Activated T-helper 1 cell treated with anti-CD3 and anti-CD28 coated beads, Interleukin-2, amount 50 U/mL, for 16 hours (primary cell): ENCODE results near the gene SMCO4.

Experiments
- DNase-seq, 2 donors: peaks; one replicate each; pipeline ENCODE4 v3.0.0-alpha.2; 2020; ENCODE audit warnings: low read depth in 1 of 2, low spot score in 1 of 2

The SMCO4 gene

GRCh38 chr11:93529707-93530467 lies 13.3 kb downstream of the SMCO4 start:
- DNase-seq: no peak

DNA sequence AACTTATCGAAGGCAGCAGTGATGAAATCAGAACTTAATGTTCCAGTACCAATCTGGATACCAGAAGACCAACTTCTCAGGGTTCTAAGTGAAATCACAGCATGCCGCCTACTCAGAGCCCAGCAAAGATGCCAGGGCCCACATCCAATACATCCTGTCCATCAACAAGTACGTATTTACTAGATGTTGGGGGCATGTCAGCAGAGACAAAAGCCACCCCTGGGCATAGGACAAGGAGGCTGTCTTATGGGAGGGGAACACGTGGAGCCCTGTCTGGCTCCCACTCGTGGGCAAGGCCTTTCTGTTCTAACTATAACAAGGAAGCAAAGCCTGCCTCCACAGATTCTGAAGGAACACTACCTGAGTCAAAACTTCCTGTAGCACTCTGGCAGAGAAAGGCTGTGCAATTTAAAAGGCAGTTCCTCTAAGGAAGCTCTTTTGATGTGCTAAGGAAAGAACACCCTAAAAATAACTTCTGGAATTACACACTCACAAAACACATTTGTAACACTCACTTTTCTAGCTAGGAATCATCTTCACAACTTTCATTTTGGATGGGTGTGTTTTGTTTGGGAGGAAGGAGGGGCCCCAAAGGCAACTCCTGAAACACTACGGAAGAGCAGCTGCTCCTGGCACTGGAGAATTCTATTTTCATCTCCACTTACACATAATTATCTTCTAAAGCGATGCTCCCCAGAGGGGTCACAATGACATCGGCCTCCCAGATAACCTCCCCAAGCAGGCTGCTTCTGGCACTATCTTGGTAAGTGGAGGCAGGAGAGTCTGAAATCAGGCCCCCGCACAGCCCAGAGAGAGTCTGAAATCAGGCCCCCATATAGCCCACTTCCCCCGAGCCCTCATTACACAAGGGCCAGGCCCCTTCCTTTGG lies 14.2 kb downstream of the SMCO4 start:
- no peak for DNase-seq

GRCh38 chr11:93528252-93528651 lies 14.9 kb downstream of the SMCO4 start:
- DNase-seq: no peak

DNA sequence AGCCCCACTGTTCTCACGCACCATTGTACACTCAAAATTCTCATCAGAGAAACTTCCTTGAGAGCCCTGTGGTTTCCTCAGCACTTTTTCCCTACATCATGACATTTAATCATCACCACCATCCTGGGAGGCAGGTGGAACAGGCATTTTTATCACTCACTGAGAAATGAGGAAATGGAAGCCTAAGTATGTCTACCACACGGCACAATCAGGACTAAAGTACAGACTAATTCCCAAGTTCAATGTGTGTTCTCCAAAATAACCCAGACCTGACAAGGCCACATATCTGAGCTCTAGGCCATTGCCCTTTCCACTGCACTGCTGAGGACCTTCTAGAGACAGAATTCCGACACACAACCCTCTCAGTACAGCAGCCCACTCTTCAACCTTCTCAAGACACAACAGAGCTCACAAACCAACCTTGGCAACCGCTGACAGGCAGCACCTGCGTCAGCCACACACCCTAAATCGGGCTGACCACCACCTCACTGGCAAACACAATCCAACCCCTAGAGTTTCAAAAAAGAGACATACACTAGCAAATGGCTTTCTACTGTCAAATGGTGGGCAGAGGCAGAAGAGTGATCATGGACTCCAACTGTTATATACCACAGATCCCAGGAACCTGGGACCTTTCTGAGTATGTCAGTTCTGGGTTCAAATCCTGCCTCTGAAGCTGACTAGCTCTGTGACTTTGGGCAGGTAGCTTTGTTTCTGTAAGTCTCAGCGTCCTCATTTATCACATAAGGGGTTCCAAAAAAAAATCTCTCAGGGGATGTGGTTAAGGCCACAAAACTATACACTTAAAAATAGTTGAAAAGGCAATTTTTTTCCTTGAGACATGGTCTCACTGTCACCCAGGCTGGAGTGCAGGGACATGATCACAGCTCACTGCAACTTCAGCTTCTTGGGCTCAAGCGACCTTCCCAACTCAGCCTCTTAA lies 16.3 kb downstream of the SMCO4 start:
- no peak for DNase-seq

GRCh38 chr11:93526346-93526633 lies 16.9 kb downstream of the SMCO4 start:
- no peak for DNase-seq

DNA sequence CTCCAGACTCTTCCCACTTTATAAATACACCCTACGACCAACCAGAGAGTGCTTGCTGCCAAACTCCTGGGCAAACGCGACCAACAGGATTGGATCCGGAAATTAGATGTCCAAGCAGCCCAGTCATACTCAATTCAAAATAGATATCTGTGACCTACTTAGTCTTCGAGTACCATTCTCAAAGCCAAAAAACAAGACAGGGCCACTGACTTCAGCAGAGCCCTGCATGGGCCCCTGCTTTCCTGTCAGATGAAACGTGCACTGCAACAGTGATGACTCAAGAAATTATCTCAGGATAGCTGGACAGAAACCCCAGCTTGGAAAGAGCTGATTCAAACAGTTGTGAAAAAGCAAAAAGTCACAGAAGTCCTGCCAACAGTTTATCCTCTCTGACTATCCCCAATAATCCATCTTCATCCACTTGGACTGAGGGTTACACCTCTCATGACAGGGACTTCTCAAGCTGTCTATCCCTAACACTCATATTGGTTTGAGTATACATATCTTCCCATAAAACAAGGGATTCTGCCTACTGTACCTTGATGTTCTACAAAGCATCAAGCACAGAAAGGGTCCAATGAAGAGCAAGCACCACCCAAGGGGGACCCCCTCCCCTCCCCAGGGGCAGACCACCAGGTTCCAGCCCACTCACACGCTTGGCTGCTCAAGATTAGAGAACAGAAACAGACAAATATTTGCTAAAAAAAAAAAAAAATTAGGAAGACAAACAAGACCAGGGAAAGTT lies 17.4 kb downstream of the SMCO4 start:
- no peak for DNase-seq

GRCh38 chr11:93524858-93525257 lies 18.3 kb downstream of the SMCO4 start:
- no peak for DNase-seq

DNA sequence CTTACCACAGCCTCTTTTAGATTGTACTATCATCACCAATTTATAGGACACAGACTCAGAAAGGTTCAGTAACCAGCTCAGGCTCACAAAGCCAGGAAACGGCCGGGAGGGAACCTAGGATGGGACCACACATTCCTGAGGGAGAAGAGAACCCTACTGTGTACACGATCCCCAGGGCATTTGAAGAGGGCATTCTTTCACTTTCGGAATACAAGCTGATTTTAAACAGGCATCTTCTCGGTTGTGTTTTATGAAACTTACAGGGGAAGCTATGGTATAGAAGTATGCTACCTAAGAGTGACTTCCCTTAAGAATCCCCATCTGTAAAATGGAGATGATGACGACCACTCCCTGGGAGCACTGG lies 19.0 kb downstream of the SMCO4 start:
- no peak for DNase-seq

DNA sequence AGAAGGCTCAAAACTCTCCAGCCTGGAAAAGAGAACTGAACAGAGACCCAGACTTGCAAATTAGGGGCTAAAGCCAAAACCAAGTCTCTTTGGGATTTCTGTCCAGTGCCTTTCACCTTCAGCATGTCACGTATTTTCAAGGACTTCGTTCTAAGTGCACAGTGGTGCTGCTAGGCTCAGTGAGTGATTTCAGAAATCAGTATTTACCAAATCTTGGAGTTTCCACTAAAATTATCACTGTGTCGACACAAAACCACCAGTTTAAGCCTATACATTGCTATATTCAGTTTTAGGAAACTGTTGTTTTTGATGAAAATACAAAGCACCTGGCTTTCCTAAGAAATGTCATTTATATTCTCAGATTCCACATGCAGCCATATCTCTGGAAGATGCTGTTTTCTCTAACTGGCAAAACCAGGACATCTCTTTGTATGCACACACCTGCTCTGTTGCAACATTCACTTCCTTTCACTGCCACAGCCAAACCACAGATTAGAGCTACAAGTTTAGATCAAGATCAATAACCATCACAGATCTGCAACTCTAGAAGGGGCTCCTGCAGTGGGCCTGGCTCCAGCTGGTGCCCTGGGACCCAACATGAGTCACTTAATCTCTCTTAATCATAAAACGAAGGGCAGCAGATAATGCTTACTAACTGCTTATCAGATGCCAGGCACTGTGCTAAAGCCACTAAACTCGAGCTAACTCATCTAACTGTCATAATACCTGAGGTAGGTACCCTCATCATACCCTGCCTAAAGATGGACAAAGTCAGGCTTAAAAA lies 22.3 kb downstream of the SMCO4 start:
- no peak for DNase-seq

DNA sequence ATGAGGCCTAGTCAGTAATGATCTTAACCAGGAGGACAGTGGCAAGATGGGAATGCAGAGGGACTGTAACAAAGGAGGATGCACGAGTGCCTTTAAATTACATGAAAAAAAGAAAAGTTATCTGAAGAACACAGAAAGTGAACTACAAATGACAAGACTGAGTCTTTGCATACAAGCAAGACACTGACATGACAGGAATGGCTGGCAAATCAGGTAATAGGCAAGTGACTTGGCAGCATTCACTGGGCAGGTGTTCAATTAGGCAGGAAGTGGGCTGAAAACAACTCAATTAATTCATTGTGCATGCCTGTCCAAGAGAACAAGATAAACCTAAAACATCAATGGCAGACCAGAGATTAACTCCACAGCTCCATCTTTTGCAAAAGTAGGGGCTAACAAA lies 24.0 kb downstream of the SMCO4 start:
- no peak for DNase-seq

GRCh38 chr11:93518081-93518480 lies 25.1 kb downstream of the SMCO4 start:
- no peak for DNase-seq

- DNase-seq: no peak
Measured at GRCh38 chr11:93517611-93518010, 25.6 kb downstream of the SMCO4 start.

GRCh38 chr11:93517041-93517440 lies 26.1 kb downstream of the SMCO4 start:
- DNase-seq: no peak

DNA sequence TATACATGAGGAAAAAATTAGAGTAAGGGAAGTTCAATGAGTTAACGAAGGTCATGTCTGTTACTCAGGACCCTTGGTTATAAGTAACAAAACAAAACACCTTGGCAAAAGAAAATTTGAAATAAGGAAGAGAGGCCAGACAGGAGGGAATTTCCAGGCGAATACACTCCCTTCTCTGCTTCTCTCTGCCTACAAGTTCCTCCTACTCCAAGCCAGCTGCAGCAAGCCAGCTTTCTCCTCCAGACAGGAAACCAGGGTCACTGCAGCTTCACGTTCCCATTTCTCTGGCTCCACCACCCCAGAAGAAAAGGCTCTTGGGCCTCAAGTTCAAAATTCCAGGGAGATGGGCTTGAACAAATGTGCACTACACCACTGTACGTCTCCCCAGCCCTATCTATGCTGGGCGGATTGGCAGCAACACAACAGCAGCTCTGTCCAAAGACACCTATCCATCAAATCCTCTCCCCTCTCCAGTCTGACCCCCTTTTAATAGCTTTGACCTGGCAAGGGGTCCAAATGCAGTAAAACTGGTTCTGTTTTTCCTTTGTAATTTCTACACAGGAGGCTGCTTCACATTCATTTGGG lies 27.7 kb downstream of the SMCO4 start:
- no peak for DNase-seq

DNA sequence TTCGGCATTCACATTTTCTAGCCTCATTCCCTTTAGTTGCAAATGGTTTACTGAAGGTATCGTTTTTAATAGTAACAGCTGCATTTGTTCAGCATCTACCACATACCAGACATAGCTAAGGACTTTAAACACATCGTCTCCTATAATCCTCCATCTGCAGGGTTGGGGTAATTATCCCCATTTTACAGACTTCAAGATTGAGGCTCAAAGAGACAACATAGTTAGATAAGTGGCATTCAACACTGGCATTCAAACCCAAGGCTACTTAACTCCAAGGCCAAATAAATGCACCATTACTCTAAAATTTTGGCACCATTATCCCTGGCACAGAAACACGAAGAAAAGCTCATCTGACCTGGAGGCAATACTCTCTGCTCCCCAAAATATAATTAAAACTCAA lies 28.5 kb downstream of the SMCO4 start:
- DNase-seq: no peak

- DNase-seq: no peak
Measured at GRCh38 chr11:93513772-93514171, 29.4 kb downstream of the SMCO4 start.

GRCh38 chr11:93512949-93513667 lies 30.1 kb downstream of the SMCO4 start:
- DNase-seq: no peak

DNA sequence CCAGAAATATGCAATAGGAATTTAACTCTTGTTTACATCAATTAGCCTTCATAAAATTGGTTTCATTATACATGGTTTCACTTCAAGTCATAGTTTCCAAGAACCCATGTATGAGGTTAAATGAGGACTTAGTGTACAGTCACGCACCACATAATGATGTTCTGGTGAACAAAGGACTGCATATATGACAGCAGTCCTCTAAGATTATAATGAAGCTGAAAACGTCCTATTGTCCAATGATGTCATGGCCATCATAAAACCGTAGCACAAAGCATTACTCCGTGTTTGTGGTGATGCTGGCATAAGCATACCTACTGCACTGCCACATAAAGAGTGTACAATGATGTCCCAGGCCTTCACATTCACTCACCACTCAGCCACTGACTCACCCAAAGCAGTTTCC lies 31.1 kb downstream of the SMCO4 start:
- DNase-seq: no peak

GRCh38 chr11:93510196-93510873 lies 32.9 kb downstream of the SMCO4 start:
- DNase-seq: no peak
